GM23338 (cell line): ENCODE measurements around the gene CCDC12. TPM values are rescaled to one million over a fixed set of nuclear protein-coding genes. Genes with fewer than 3 reads are reported as not detected.

ENCODE experiments used
- ATAC-seq: fragments of 200-7000 bp; cut with Tn5 transposase; 3 replicates; pipeline ENCODE4 v1.9.1; 2020
- DNase-seq: peaks from one replicate; pipeline ENCODE4 v3.0.0-alpha.2; 2015; ENCODE audit warnings: low spot score
- H2AFZ ChIP-seq: fragments of 200-600 bp; sonication (generic); 2 replicates; pipeline ENCODE4 v1.8.0; 2016; ENCODE audit warnings: antibody characterized with exemption, mild to moderate bottlenecking, moderate library complexity
- H3F3A ChIP-seq: fragments of 200-600 bp; sonication (generic); replicated peaks from 2 replicates; pipeline ENCODE4 v1.8.0; 2017; ENCODE audit warnings: antibody characterized with exemption, mixed run types, low read depth
- H3K27ac ChIP-seq: fragments of 200-600 bp; sonication (generic); 2 replicates; pipeline ENCODE4 v1.6.1; 2016; ENCODE audit warnings: low read depth
- H3K27me3 ChIP-seq: fragments of 200-600 bp; sonication (generic); 2 replicates; pipeline ENCODE4 v1.8.0; 2016; ENCODE audit warnings: mild to moderate bottlenecking, mixed run types, moderate library complexity; ENCODE audit not compliant: insufficient read depth
- H3K36me3 ChIP-seq: fragments of 200-600 bp; sonication (generic); 2 replicates; pipeline ENCODE4 v1.8.0; 2016; ENCODE audit warnings: mild to moderate bottlenecking; ENCODE audit not compliant: insufficient read depth
- H3K4me1 ChIP-seq: fragments of 200-600 bp; sonication (generic); 2 replicates; pipeline ENCODE4 v1.8.0; 2016; ENCODE audit warnings: mild to moderate bottlenecking, moderate library complexity; ENCODE audit not compliant: insufficient read depth
- H3K4me2 ChIP-seq: fragments of 200-600 bp; sonication (generic); 2 replicates; pipeline ENCODE4 v1.7.1; 2017; ENCODE audit warnings: mixed run types
- H3K4me3 ChIP-seq: fragments of 200-600 bp; sonication (generic); 2 replicates; pipeline ENCODE4 v1.6.1; 2016; ENCODE audit warnings: mixed run types
- H3K79me2 ChIP-seq: fragments of 200-600 bp; sonication (generic); replicated peaks from 2 replicates; pipeline ENCODE4 v1.8.0; 2017; ENCODE audit warnings: mild to moderate bottlenecking; ENCODE audit not compliant: insufficient read depth
- H3K9me2 ChIP-seq: fragments of 200-600 bp; sonication (generic); 2 replicates; pipeline ENCODE4 v1.8.0; 2017; ENCODE audit not compliant: insufficient read depth
- H4K20me1 ChIP-seq: fragments of 200-600 bp; sonication (generic); replicated peaks from 2 replicates; pipeline ENCODE4 v1.8.0; 2017; ENCODE audit warnings: mild to moderate bottlenecking; ENCODE audit not compliant: insufficient read depth
- H3K27ac Mint-ChIP-seq: 2 replicates; pipeline ENCODE4 v1.8.0; 2020; ENCODE audit warnings: inconsistent platforms, mild to moderate bottlenecking, moderate library complexity, mixed read lengths
- H3K27me3 Mint-ChIP-seq: 3 replicates; pipeline ENCODE4 v1.8.0; 2022; ENCODE audit warnings: low read depth, mild to moderate bottlenecking, moderate library complexity, mixed read lengths, inconsistent platforms; ENCODE audit not compliant: insufficient read depth, poor library complexity
- H3K36me3 Mint-ChIP-seq: 3 replicates; pipeline ENCODE4 v1.8.0; 2021; ENCODE audit warnings: low read depth, mild to moderate bottlenecking, inconsistent platforms, moderate library complexity, mixed read lengths
- H3K4me1 Mint-ChIP-seq: 3 replicates; pipeline ENCODE4 v1.8.0; 2020; ENCODE audit warnings: mild to moderate bottlenecking, inconsistent platforms, mixed read lengths
- H3K4me3 Mint-ChIP-seq: 3 replicates; pipeline ENCODE4 v1.8.0; 2021; ENCODE audit warnings: moderate library complexity, mild to moderate bottlenecking, inconsistent platforms, mixed read lengths
- H3K9me3 Mint-ChIP-seq: 3 replicates; pipeline ENCODE4 v1.8.0; 2020; ENCODE audit warnings: moderate library complexity, mild to moderate bottlenecking, inconsistent platforms, mixed read lengths
- CREB1 ChIP-seq: fragments of 250-450 bp; sonication (Bioruptor Pico); IDR thresholded peaks from 2 replicates; pipeline ENCODE4 v1.5.0; 2020; ENCODE audit warnings: low read depth, mild to moderate bottlenecking, moderate library complexity
- CTCF ChIP-seq, 2 experiments: fragments of 200-600 bp in 1 of 2; sonication (generic) in 1 of 2; conservative IDR thresholded peaks; 2 replicates each; pipeline versions ENCODE4 v1.5.1 to v1.6.1; 2016 to 2017; ENCODE audit warnings: antibody characterized with exemption in 2 of 2, low read depth in 2 of 2, mild to moderate bottlenecking in 2 of 2, moderate library complexity in 1 of 2
- EZH2 ChIP-seq: fragments of 200-600 bp; sonication (generic); IDR thresholded peaks from one replicate; pipeline ENCODE4 v1.8.0; 2017; ENCODE audit warnings: antibody characterized with exemption, mild to moderate bottlenecking, low read depth; ENCODE audit not compliant: unreplicated experiment
- EZH2phosphoT487 ChIP-seq: fragments of 200-600 bp; sonication (generic); IDR thresholded peaks from one replicate; pipeline ENCODE4 v1.8.1; 2018; ENCODE audit warnings: antibody characterized with exemption; ENCODE audit not compliant: unreplicated experiment
- JUNB ChIP-seq: IDR thresholded peaks from one replicate; pipeline ENCODE4 v1.6.1; 2016; ENCODE audit warnings: antibody characterized with exemption; ENCODE audit not compliant: unreplicated experiment
- NANOG ChIP-seq: IDR thresholded peaks from 2 replicates; pipeline ENCODE4 v1.6.1; 2016; ENCODE audit warnings: antibody characterized with exemption, borderline replicate concordance
- STAT1 ChIP-seq: IDR thresholded peaks from one replicate; pipeline ENCODE4 v1.6.1; 2016; ENCODE audit warnings: antibody characterized with exemption; ENCODE audit not compliant: unreplicated experiment
- ZNF114 ChIP-seq: fragments of 250-450 bp; sonication (Bioruptor Pico); IDR thresholded peaks from 2 replicates; pipeline ENCODE4 v1.5.0; 2020; ENCODE audit warnings: mild to moderate bottlenecking, moderate library complexity
- polyA plus RNA-seq: library from polyadenylated mRNA; unstranded; fragments of >200 nt; fragmentation: Nextera tagmentation; extraction: Ambion mirVana; gene quantifications from 2 replicates; pipeline ENCODE4 v1.2.1, GENCODE V29; 2016
- total RNA-seq: library from RNA; depleted of rRNA; stranded (reverse); fragments of >200 nt; shearing (Covaris generic); gene quantifications from 2 replicates; pipeline ENCODE4 v1.2.3, GENCODE V29; 2014
- TF ChIP-seq, protein P1 (sequence below): IDR thresholded peaks from one replicate; pipeline ENCODE4 v1.6.1; 2018; ENCODE audit warnings: antibody characterized with exemption; ENCODE audit not compliant: unreplicated experiment
- TF ChIP-seq, protein P2 (sequence below): fragments of 250-450 bp; sonication (Bioruptor Pico); IDR thresholded peaks from 2 replicates; pipeline ENCODE4 v1.5.0; 2020; ENCODE audit warnings: mild to moderate bottlenecking, moderate library complexity

Gene CCDC12
- total and polyA plus RNA-seq, 2 experiments from 2014 or later: 42.9 to 133 TPM

DNA sequence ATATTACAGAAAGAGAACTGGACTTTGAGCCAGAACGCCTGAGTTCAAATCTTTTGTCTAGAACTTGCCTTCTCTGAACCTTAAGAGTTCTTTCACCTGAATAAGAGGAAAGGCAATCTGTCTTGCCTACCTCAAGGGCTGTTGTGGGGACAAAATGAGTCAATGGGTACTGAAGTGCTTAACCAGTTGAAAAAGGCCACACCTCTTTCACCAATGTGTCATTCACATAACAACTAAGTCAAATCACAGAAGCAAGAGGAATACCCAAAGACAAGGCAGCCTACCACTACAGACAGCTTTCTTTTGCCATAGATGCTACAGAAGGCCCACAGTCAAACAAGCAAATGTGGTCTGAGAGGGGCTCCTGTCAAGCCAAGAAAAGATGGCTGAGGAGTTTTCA, 42.7 kb upstream of the CCDC12 start (continued):
- TF ChIP-seq, protein P1, sequence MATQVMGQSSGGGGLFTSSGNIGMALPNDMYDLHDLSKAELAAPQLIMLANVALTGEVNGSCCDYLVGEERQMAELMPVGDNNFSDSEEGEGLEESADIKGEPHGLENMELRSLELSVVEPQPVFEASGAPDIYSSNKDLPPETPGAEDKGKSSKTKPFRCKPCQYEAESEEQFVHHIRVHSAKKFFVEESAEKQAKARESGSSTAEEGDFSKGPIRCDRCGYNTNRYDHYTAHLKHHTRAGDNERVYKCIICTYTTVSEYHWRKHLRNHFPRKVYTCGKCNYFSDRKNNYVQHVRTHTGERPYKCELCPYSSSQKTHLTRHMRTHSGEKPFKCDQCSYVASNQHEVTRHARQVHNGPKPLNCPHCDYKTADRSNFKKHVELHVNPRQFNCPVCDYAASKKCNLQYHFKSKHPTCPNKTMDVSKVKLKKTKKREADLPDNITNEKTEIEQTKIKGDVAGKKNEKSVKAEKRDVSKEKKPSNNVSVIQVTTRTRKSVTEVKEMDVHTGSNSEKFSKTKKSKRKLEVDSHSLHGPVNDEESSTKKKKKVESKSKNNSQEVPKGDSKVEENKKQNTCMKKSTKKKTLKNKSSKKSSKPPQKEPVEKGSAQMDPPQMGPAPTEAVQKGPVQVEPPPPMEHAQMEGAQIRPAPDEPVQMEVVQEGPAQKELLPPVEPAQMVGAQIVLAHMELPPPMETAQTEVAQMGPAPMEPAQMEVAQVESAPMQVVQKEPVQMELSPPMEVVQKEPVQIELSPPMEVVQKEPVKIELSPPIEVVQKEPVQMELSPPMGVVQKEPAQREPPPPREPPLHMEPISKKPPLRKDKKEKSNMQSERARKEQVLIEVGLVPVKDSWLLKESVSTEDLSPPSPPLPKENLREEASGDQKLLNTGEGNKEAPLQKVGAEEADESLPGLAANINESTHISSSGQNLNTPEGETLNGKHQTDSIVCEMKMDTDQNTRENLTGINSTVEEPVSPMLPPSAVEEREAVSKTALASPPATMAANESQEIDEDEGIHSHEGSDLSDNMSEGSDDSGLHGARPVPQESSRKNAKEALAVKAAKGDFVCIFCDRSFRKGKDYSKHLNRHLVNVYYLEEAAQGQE: no peak

DNA sequence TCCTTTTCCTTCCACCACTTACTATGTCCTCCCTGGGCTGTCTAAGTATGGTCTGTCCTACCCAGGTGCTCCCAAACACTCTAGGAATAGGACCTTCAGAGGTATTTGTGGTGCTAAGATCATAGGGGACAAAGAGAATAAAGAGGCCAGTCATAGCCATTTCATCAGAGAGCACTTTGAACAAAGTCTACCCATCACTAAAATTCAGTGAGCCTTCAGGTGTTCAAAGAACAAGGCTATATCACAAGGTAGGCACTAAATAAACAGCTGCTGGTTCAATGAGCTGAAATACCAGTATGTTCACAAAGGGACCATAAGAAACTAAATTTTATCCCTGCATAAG, 41.7 kb upstream of the CCDC12 start:
- no peak overlapping the region for H3K27ac Mint-ChIP-seq
- H3K27ac ChIP-seq: no peak overlapping the region
- TF ChIP-seq EZH2phosphoT487: no peak
- TF ChIP-seq, protein P2, sequence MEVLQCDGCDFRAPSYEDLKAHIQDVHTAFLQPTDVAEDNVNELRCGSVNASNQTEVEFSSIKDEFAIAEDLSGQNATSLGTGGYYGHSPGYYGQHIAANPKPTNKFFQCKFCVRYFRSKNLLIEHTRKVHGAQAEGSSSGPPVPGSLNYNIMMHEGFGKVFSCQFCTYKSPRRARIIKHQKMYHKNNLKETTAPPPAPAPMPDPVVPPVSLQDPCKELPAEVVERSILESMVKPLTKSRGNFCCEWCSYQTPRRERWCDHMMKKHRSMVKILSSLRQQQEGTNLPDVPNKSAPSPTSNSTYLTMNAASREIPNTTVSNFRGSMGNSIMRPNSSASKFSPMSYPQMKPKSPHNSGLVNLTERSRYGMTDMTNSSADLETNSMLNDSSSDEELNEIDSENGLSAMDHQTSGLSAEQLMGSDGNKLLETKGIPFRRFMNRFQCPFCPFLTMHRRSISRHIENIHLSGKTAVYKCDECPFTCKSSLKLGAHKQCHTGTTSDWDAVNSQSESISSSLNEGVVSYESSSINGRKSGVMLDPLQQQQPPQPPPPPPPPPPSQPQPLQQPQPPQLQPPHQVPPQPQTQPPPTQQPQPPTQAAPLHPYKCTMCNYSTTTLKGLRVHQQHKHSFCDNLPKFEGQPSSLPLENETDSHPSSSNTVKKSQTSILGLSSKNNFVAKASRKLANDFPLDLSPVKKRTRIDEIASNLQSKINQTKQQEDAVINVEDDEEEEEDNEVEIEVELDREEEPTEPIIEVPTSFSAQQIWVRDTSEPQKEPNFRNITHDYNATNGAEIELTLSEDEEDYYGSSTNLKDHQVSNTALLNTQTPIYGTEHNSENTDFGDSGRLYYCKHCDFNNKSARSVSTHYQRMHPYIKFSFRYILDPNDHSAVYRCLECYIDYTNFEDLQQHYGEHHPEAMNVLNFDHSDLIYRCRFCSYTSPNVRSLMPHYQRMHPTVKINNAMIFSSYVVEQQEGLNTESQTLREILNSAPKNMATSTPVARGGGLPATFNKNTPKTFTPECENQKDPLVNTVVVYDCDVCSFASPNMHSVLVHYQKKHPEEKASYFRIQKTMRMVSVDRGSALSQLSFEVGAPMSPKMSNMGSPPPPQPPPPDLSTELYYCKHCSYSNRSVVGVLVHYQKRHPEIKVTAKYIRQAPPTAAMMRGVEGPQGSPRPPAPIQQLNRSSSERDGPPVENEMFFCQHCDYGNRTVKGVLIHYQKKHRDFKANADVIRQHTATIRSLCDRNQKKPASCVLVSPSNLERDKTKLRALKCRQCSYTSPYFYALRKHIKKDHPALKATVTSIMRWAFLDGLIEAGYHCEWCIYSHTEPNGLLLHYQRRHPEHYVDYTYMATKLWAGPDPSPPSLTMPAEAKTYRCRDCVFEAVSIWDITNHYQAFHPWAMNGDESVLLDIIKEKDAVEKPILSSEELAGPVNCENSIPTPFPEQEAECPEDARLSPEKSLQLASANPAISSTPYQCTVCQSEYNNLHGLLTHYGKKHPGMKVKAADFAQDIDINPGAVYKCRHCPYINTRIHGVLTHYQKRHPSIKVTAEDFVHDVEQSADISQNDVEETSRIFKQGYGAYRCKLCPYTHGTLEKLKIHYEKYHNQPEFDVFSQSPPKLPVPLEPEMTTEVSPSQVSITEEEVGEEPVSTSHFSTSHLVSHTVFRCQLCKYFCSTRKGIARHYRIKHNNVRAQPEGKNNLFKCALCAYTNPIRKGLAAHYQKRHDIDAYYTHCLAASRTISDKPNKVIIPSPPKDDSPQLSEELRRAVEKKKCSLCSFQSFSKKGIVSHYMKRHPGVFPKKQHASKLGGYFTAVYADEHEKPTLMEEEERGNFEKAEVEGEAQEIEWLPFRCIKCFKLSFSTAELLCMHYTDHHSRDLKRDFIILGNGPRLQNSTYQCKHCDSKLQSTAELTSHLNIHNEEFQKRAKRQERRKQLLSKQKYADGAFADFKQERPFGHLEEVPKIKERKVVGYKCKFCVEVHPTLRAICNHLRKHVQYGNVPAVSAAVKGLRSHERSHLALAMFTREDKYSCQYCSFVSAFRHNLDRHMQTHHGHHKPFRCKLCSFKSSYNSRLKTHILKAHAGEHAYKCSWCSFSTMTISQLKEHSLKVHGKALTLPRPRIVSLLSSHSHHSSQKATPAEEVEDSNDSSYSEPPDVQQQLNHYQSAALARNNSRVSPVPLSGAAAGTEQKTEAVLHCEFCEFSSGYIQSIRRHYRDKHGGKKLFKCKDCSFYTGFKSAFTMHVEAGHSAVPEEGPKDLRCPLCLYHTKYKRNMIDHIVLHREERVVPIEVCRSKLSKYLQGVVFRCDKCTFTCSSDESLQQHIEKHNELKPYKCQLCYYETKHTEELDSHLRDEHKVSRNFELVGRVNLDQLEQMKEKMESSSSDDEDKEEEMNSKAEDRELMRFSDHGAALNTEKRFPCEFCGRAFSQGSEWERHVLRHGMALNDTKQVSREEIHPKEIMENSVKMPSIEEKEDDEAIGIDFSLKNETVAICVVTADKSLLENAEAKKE: no peak
- no peak for TF ChIP-seq STAT1
- TF ChIP-seq NANOG: no peak
- TF ChIP-seq JUNB: no peak
- TF ChIP-seq ZNF114 (CRISPR knock-in tag): no peak
- TF ChIP-seq, protein P1: no peak
- TF ChIP-seq EZH2: no peak
- no peak for TF ChIP-seq CREB1 (CRISPR knock-in tag)
- no peak for TF ChIP-seq CTCF (conservative IDR thresholded peaks at IDR 0.05; ENCODE audit: low read depth in 2 of 2)

More for the DNA sequence above, 41.7 kb upstream of the CCDC12 start:
- H3K27me3 ChIP-seq: no peaks in the 10 kb centered on the region
- no peak overlapping the region for H3K4me3 ChIP-seq
- Mint-ChIP-seq H3K9me3 (no peaks in the 10 kb centered on the region), H3K4me3 (no peak overlapping the region), H3K36me3 (peaks cover 28% of the 10 kb centered on the region), H3K4me1 (peaks cover 12% of the 10 kb centered on the region), H3K27me3 (no peaks in the 10 kb centered on the region)
- DNase-seq (no peak), ATAC-seq (no peak)
- no peak overlapping the region for H3K4me2 ChIP-seq
- H3K36me3 ChIP-seq: no peaks in the 10 kb centered on the region
- no peak overlapping the region for H2AFZ ChIP-seq
- peaks cover 12% of the 10 kb centered on the region; the same call in 1 of the 2 replicates for H4K20me1 ChIP-seq
- no peaks in the 10 kb centered on the region for H3K9me2 ChIP-seq
- H3F3A ChIP-seq: no peaks in the 10 kb centered on the region
- 0 out of 2 replicates have a peak, but pooled peaks cover 10% of the 10 kb centered on the region for H3K79me2 ChIP-seq
- 0 out of 2 replicates have a peak, but pooled peaks cover 8% of the 10 kb centered on the region for H3K4me1 ChIP-seq
